Mesenchymal stem cell (in vitro differentiated cells and primary cell): ENCODE results near the gene SYNPO.

ENCODE experiments used
- DNase-seq: peaks from one replicate; pipeline ENCODE4 v3.0.0-alpha.2; 2013
- H2AFZ ChIP-seq: one replicate; pipeline ENCODE4 v1.6.1; 2013; ENCODE audit warnings: low read depth, mild to moderate bottlenecking, control low read depth, inconsistent platforms, low read length, moderate library complexity
- H2AK5ac ChIP-seq: 2 replicates; pipeline ENCODE4 v1.6.1; 2013; ENCODE audit warnings: low read length, moderate library complexity, mild to moderate bottlenecking, inconsistent platforms; ENCODE audit not compliant: severe bottlenecking
- H2BK120ac ChIP-seq: one replicate; pipeline ENCODE4 v1.6.1; 2013; ENCODE audit warnings: low read depth, mild to moderate bottlenecking, inconsistent platforms, low read length, moderate library complexity
- H2BK12ac ChIP-seq, 2 experiments: one replicate each; pipeline ENCODE4 v1.6.1; 2013; ENCODE audit warnings: inconsistent platforms in 2 of 2, low read length in 2 of 2, mild to moderate bottlenecking in 2 of 2, moderate library complexity in 2 of 2, control low read depth in 1 of 2
- H2BK15ac ChIP-seq: one replicate; pipeline ENCODE4 v1.6.1; 2013; ENCODE audit warnings: mild to moderate bottlenecking, low read depth, inconsistent platforms; ENCODE audit not compliant: poor library complexity, severe bottlenecking
- H2BK5ac ChIP-seq: 2 replicates; pipeline ENCODE4 v1.6.1; 2013; ENCODE audit warnings: low read depth, mild to moderate bottlenecking, low read length, control low read depth, inconsistent platforms; ENCODE audit not compliant: poor library complexity, severe bottlenecking
- H3K14ac ChIP-seq, 2 experiments: one replicate each; pipeline ENCODE4 v1.6.1; 2013; ENCODE audit warnings: inconsistent platforms in 2 of 2, low read length in 2 of 2, control low read depth in 1 of 2, mild to moderate bottlenecking in 1 of 2, moderate library complexity in 1 of 2
- H3K18ac ChIP-seq, 2 experiments: one replicate each; pipeline ENCODE4 v1.6.1; 2013; ENCODE audit warnings: inconsistent platforms in 2 of 2, low read length in 2 of 2, control low read depth in 1 of 2, low read depth in 1 of 2, mild to moderate bottlenecking in 1 of 2
- H3K23ac ChIP-seq, 2 experiments: one replicate each; pipeline ENCODE4 v1.6.1; 2013; ENCODE audit warnings: inconsistent platforms in 2 of 2, low read length in 2 of 2, mild to moderate bottlenecking in 2 of 2, moderate library complexity in 2 of 2, control low read depth in 1 of 2
- H3K27ac ChIP-seq: 2 replicates; pipeline ENCODE4 v1.5.1; 2013; ENCODE audit warnings: mild to moderate bottlenecking, moderate library complexity, low read length, control low read depth, inconsistent platforms; ENCODE audit not compliant: poor library complexity, severe bottlenecking
- H3K27me3 ChIP-seq, 2 experiments: 2 replicates each; pipeline versions ENCODE4 v1.6.1 to v1.7.0; 2013; ENCODE audit warnings: low read length in 2 of 2, mild to moderate bottlenecking in 2 of 2, moderate library complexity in 2 of 2, control low read depth in 1 of 2, inconsistent platforms in 1 of 2; ENCODE audit not compliant: control insufficient read depth in 1 of 2, insufficient read depth in 1 of 2
- H3K36me3 ChIP-seq, 2 experiments: 2 replicates each; pipeline versions ENCODE4 v1.6.1 to v1.7.0; 2013; ENCODE audit warnings: low read length in 2 of 2, control low read depth in 1 of 2, inconsistent platforms in 1 of 2, low read depth in 1 of 2, mild to moderate bottlenecking in 1 of 2; ENCODE audit not compliant: insufficient read depth in 2 of 2, control insufficient read depth in 1 of 2
- H3K4ac ChIP-seq, 2 experiments: one replicate each; pipeline ENCODE4 v1.6.1; 2013; ENCODE audit warnings: inconsistent platforms in 2 of 2, low read length in 2 of 2, mild to moderate bottlenecking in 2 of 2, moderate library complexity in 2 of 2, control low read depth in 1 of 2, low read depth in 1 of 2
- H3K4me1 ChIP-seq: 2 replicates; pipeline ENCODE4 v1.6.1; 2013; ENCODE audit warnings: low read depth, low read length, control low read depth; ENCODE audit not compliant: control insufficient read depth, insufficient read depth
- H3K4me2 ChIP-seq: 2 replicates; pipeline ENCODE4 v1.6.1; 2013; ENCODE audit warnings: low read length, mild to moderate bottlenecking, inconsistent platforms; ENCODE audit not compliant: poor library complexity, severe bottlenecking
- H3K4me3 ChIP-seq, 2 experiments: 2 replicates each; pipeline versions ENCODE4 v1.5.1 to v1.7.0; 2013; ENCODE audit warnings: low read length in 2 of 2, mild to moderate bottlenecking in 2 of 2, control low read depth in 1 of 2, low read depth in 1 of 2; ENCODE audit not compliant: insufficient read depth in 1 of 2
- H3K79me1 ChIP-seq: replicated peaks from 2 replicates; pipeline ENCODE4 v1.6.1; 2013; ENCODE audit warnings: mild to moderate bottlenecking, control low read depth, low read length, inconsistent platforms; ENCODE audit not compliant: poor library complexity, severe bottlenecking
- H3K9ac ChIP-seq: 2 replicates; pipeline ENCODE4 v1.7.0; 2013; ENCODE audit warnings: mild to moderate bottlenecking, low read length, moderate library complexity
- H3K9me3 ChIP-seq: 2 replicates; pipeline ENCODE4 v1.7.0; 2013; ENCODE audit warnings: mild to moderate bottlenecking, low read length; ENCODE audit not compliant: control insufficient read depth
- H4K8ac ChIP-seq: one replicate; pipeline ENCODE4 v1.6.1; 2013; ENCODE audit warnings: inconsistent platforms, mild to moderate bottlenecking, low read length, moderate library complexity
- H4K91ac ChIP-seq: one replicate; pipeline ENCODE4 v1.6.1; 2013; ENCODE audit warnings: mild to moderate bottlenecking, low read length, inconsistent platforms
- WGBS: methylation state at CpG from one replicate; pipeline ENCODE4 v1.1.7; 2013; ENCODE audit warnings: mixed read lengths; 5-methylcytosine and 5-hydroxymethylcytosine counted together

The SYNPO gene

GRCh38 chr5:150670948-150671310, 30.5 kb downstream of the SYNPO start:
- Histone ChIP-seq H3K27me3 (peaks cover 0 to 6% of the 10 kb centered on the region in 2 experiments), H3K79me1 (peaks cover 2% of the 10 kb centered on the region), H4K91ac (no peak overlapping the region), H3K4ac (no peak overlapping the region), H4K8ac (no peak overlapping the region), H2AFZ (no peak overlapping the region), H3K9me3 (no peaks in the 10 kb centered on the region), H3K4me2 (no peak overlapping the region), H2BK120ac (no peak overlapping the region), H3K9ac (peak overlapping the region; percentile 75), H3K18ac (no peak overlapping the region), H2AK5ac (peak overlapping the region; percentile 49), H3K23ac (no peak overlapping the region), H3K4me3 (peak overlapping the region in 1 of 2 experiments; percentile 80), H2BK15ac (no peak overlapping the region), H2BK5ac (no peak overlapping the region), H3K14ac (no peak overlapping the region), H3K36me3 (no peaks in the 10 kb centered on the region), H2BK12ac (no peak overlapping the region), H3K4me1 (peaks cover 29% of the 10 kb centered on the region), H3K27ac (peak overlapping the region; percentile 7)
- DNase-seq: no peak
- 68% methylated on average over 2 of the region's 2 CpGs for WGBS

GRCh38 chr5:150671509-150672236, 31.2 kb downstream of the SYNPO start:
- Histone ChIP-seq H3K4ac (peak overlapping the region in 1 of 2 experiments; percentile 8), H3K23ac (no peak overlapping the region), H2BK120ac (peak overlapping the region; percentile 81), H4K8ac (peak overlapping the region; percentile 20), H2BK15ac (peak overlapping the region; percentile 85), H2AK5ac (no peak overlapping the region), H3K18ac (peak overlapping the region in 1 of 2 experiments; percentile 87), H2BK5ac (no peak overlapping the region), H3K4me1 (peaks cover 29% of the 10 kb centered on the region), H3K27me3 (peaks cover 0 to 6% of the 10 kb centered on the region in 2 experiments), H3K9me3 (no peaks in the 10 kb centered on the region), H3K9ac (peak overlapping the region; percentile 75), H3K79me1 (peaks cover 2% of the 10 kb centered on the region), H3K4me2 (peak overlapping the region; percentile 85), H3K4me3 (peak overlapping the region; percentile 70 to 80), H3K14ac (peak overlapping the region in 1 of 2 experiments; percentile 93), H3K27ac (no peak overlapping the region), H3K36me3 (peaks cover 0 to 3% of the 10 kb centered on the region in 2 experiments), H4K91ac (peak overlapping the region; percentile 12), H2BK12ac (peak overlapping the region in 1 of 2 experiments; percentile 4), H2AFZ (peak overlapping the region; percentile 39)
- 2% methylated on average over 30 of the region's 51 CpGs for WGBS
- DNase-seq: no peak

- peak overlapping the region; percentile 66 for H4K91ac ChIP-seq
- H2BK5ac ChIP-seq: no peak overlapping the region
- H2BK15ac ChIP-seq: peak overlapping the region; percentile 85
- H4K8ac ChIP-seq: peak overlapping the region; percentile 67
- H3K9ac ChIP-seq: peak overlapping the region; percentile 75
- peaks cover 0 to 7% of the 10 kb centered on the region in 2 experiments for H3K36me3 ChIP-seq
- peak overlapping the region; percentile 70 to 80 for H3K4me3 ChIP-seq
- no peak overlapping the region for H3K27ac ChIP-seq
- peaks cover 2% of the 10 kb centered on the region for H3K79me1 ChIP-seq
- H2AK5ac ChIP-seq: peak overlapping the region; percentile 25
- H2AFZ ChIP-seq: peak overlapping the region; percentile 6
- H3K14ac ChIP-seq: peak overlapping the region in 1 of 2 experiments; percentile 93
- H2BK120ac ChIP-seq: no peak overlapping the region
- no peaks in the 10 kb centered on the region for H3K9me3 ChIP-seq
- peak; percentile 50 for DNase-seq
- peaks cover 29% of the 10 kb centered on the region for H3K4me1 ChIP-seq
- peak overlapping the region; percentile 85 for H3K4me2 ChIP-seq
- 2% methylated on average over 31 of the region's 38 CpGs for WGBS
- peak overlapping the region; percentile 58 to 87 for H3K18ac ChIP-seq
- H3K23ac ChIP-seq: no peak overlapping the region
- H3K27me3 ChIP-seq: peaks cover 0 to 6% of the 10 kb centered on the region in 2 experiments
- H2BK12ac ChIP-seq: peak overlapping the region in 1 of 2 experiments; percentile 29
- peak overlapping the region; percentile 38 to 67 for H3K4ac ChIP-seq
These were observed 31.9 kb downstream of the SYNPO start for GRCh38 chr5:150672237-150672883.

GRCh38 chr5:150672884-150673275, 32.4 kb downstream of the SYNPO start:
- DNase-seq: no peak
- WGBS: 84% methylated on average over 7 of the region's 7 CpGs

More at GRCh38 chr5:150672884-150673275, 32.4 kb downstream of the SYNPO start:
- no peak overlapping the region for H2BK5ac ChIP-seq
- H3K4me1 ChIP-seq: peaks cover 29% of the 10 kb centered on the region
- no peak overlapping the region for H2BK120ac ChIP-seq
- no peak overlapping the region for H2BK15ac ChIP-seq
- no peak overlapping the region for H2AFZ ChIP-seq
- H3K18ac ChIP-seq: peak overlapping the region; percentile 58 to 72
- H3K23ac ChIP-seq: no peak overlapping the region
- H4K8ac ChIP-seq: peak overlapping the region; percentile 67
- H3K4me3 ChIP-seq: peak overlapping the region in 1 of 2 experiments; percentile 80
- H2BK12ac ChIP-seq: peak overlapping the region in 1 of 2 experiments; percentile 55
- H3K4me2 ChIP-seq: peak overlapping the region; percentile 85
- peak overlapping the region; percentile 75 for H3K9ac ChIP-seq
- H3K4ac ChIP-seq: peak overlapping the region in 1 of 2 experiments; percentile 38
- H3K9me3 ChIP-seq: no peaks in the 10 kb centered on the region
- no peak overlapping the region for H4K91ac ChIP-seq
- H3K79me1 ChIP-seq: peaks cover 2% of the 10 kb centered on the region
- H3K27me3 ChIP-seq: peaks cover 0 to 6% of the 10 kb centered on the region in 2 experiments
- peaks cover 0 to 7% of the 10 kb centered on the region in 2 experiments for H3K36me3 ChIP-seq
- peak overlapping the region; percentile 3 for H3K27ac ChIP-seq
- peak overlapping the region in 1 of 2 experiments; percentile 80 for H3K14ac ChIP-seq
- peak overlapping the region; percentile 25 for H2AK5ac ChIP-seq
